ENCODE data around the gene IRF2.

- TF ChIP-seq CTCF (IDR thresholded peaks at IDR 0.05; ENCODE audit: low read length): no peak
- no peak for TF ChIP-seq EZH2phosphoT487 (IDR thresholded peaks at IDR 0.05; ENCODE audit: low read length)
Measured at GRCh38 chr4:184356366-184356765, 118.0 kb downstream of the IRF2 start.
